CD4-positive, alpha-beta T cell treated with Interferon alpha-2 for 1 hour (primary cell): ENCODE measurements around the gene IL2RA.
"Not testable (repeated sequence)": the region's sequence is repeated elsewhere in the genome, so short reads cannot be mapped to it uniquely, and the experiment has no call there.

Experiments
- DNase-seq, 2 donors: peaks; one replicate each; pipeline ENCODE4 v3.0.0-alpha.2; 2020 to 2022

IL2RA gene

DNA sequence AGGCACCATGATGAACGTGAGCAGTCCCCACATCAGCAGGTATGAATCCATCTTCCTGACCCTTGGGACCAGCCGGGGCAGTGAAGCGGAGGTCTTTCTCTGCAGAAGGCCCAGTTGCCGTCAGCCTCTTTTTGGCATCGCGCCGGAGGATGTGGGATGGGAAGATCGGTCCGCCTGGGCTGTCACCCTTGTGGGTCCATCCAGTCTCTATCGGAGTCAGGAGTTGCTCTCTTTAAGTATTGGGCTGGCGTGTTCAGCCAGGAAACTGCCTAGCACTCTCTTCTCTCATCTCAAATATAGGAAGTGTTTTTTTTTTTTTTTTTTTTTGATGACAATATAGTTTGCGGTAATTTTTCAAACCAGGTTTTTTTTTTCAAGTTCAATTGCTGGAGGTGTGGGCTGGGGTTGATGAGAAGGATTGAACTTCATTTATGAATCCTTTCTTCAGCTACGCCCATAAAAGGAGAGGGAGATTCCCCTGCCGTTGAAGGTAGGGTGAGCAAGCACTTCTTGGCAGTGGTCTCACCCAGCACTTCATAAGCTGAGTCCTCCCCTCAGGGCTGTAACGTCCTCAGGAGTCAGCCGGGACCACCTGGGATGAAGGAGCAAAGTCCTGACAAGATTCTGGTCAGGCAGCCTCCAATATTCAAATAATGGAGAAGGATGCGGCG lies at the start of gene IL2RA:
Gene IL2RA, minus strand, starts transcription at position 267 of the 671 bp plus-strand sequence. Its CDS starts 216 bp downstream, at position 51.
- DNase-seq, result peak; percentile 60 to 80

- DNase-seq, result no peak
Observed at GRCh38 chr10:6110136-6110535, 48.0 kb upstream of the IL2RA start.

GRCh38 chr10:6109444-6109775 lies 47.2 kb upstream of the IL2RA start:
- no peak for DNase-seq

DNA sequence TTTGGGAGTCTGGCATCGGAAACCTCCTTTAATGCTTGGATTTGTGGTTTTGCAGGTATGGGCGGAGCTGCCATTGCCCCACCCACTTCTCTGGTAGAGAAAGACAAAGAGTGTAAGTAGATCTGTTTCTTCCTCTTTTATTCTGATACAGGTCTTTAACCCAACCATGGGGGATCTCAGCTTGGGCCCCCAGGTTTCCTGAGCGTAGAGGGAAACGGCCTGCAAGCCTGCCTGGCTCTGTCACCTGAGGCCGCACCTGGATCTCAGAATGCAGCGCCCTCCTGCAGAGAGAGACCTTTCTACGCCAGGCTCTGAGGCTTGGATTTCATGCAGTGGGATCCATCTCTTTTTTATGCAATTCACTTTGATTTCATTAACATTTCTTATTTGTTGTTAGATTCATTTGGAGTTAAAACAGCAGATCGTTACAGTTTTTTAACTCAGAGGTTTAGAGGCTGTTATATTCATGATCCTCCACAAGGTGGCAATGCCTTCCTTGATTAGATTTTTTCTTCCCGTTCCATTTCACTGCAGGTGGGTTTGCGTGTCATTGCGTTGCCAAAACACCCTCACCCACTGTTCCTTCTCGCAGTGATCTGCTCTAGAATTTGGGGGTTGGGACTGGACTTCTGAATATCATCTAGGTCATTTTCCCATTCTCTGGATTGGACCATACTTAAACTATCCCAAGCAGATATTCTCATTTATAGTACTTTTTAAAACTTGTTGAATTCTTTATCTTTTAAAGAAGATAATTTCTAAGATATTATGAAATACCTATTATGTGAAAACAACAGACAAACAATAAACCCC lies 46.7 kb upstream of the IL2RA start:
- DNase-seq, result peak; percentile 39 to 73

DNA sequence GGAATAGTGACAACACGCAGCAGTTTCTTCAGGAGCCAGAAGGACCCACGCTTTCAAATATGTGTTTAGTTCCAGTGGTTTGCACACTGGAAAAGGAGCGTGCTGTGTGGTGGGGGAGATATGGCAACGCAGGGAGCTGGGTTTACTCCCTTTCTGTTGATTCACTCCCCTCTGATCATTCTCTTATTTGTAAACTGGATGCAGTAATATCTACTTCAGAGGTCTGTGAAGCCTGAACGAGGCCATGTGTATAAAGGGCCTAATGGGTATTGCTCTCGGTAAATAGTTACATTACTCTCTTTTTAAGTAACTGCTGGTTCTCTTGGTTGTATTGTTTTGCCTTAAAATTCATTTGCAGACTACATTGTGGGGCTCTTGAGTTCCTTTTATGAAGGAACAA lies 45.9 kb upstream of the IL2RA start:
- no peak for DNase-seq

- DNase-seq, result not testable (repeated sequence)
Observed at GRCh38 chr10:6107616-6108015, 45.4 kb upstream of the IL2RA start.

DNA sequence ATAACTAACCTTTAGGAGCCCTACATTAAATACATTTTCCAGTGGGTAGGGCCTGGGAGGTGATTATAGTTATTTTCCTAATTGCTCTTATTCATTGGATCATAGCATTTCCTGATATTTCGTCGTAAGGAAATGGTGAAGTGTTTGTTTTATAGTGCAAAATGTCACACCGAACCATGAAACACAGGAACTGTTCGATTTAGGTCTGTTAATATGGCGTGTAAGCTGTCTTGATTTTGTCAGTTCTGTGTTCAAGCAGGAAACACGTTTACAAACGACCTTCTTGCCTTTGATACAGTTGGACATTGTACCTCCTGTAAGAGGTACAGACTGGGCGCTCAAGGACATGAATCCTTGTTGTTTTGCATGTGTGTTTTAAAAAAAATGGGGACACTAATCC lies 41.4 kb upstream of the IL2RA start:
- no peak for DNase-seq

DNA sequence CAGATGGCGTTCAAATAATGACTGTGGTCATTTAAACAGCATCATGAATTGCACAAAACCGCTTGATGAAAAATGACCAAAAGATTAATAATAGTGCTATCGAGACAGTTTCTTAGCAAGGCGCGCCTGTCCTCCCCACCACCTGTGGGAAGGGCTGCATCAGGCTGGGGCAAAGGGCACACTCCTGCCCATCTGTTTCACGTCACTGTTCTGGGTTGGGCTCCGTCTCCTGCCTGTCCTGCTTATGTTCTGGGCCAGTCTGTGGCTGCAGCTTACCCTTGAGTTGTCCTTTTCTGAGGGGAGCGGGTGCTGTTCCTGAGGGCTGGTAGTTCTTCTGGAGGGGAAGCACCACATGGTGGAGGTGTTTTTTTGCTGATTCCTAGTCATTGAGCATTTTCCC lies 40.0 kb upstream of the IL2RA start:
- no peak for DNase-seq

GRCh38 chr10:6101181-6101580 lies 39.0 kb upstream of the IL2RA start:
- no peak for DNase-seq

DNA sequence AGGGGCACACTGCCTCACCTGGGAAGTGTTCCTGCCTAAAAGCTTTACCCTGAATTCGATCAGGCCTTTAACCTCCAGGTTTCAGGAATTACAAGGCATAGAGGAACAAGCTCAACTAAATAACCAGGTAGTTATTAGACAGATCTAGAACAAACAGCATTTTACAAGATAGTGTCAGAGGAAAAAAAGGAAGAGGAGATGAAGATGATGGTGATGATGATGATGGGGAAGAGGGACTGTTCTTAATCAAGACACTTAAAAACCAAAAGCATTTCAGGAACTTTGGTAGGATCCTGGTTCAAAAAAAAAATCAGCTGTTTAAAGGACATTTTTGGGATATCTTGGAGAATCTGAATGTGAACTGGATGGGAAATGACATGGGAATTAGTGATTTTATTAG lies 38.2 kb upstream of the IL2RA start:
- DNase-seq, result no peak

DNA sequence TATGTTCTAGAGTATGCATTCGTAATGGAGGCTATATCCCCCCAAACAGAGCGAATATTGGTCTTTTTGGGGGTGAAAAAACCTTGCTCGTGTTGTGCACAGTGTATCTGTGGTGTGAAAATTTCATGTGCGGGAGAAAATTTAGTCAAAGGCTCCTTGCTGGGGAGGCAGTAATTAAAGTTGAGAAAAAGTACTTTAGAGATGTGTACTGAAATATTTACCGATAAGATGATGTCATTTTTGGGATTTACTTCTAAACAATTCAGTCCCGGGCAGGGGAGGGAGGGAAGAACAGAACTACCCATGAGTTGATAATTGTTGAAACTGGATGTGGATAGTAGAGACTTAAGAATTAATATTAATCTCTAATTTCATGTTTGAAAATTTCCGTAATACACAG lies 36.0 kb upstream of the IL2RA start:
- no peak for DNase-seq

GRCh38 chr10:6097063-6097462 lies 34.9 kb upstream of the IL2RA start:
- no peak for DNase-seq

GRCh38 chr10:6095810-6096570 lies 33.8 kb upstream of the IL2RA start:
- no peak for DNase-seq

DNA sequence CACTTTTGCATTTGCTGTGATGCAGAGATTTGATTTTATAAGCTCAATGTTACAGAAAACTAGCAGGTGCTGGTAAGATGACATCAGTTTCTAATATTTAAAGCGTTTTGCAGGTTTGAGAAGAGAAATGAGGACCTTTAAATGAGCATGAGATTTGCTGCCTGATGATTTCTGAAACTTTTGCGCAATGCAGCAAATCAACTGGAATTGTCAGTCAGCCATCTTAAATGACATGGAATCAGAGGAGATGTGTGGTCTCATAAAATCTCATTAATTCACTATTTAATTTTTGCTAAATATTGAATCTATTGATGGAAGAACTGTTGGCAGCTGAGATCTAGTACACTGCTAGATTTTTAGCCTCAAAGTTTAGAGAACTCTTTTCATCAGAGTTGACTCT lies 30.6 kb upstream of the IL2RA start:
- DNase-seq, result no peak

DNA sequence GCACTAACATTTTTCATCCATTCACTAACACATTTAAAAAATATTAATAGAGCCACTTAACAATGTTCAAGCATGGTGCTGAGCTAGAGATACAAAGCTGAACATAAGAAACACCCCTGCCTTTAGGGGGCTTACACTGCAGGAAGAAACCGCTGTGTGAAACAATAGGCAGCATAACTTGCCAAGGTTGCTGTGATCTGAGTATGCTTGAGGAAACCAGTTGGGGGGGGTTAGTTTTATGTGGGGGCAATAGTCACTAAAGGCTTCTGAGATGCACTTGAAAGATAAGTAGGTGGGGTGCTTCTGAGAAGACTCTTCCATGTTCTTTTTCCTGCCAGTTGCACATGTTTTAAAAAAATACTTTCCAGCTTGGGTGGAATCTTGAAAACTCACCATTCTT lies 29.5 kb upstream of the IL2RA start:
- DNase-seq, result peak in 1 of 2 donors; percentile 27

DNA sequence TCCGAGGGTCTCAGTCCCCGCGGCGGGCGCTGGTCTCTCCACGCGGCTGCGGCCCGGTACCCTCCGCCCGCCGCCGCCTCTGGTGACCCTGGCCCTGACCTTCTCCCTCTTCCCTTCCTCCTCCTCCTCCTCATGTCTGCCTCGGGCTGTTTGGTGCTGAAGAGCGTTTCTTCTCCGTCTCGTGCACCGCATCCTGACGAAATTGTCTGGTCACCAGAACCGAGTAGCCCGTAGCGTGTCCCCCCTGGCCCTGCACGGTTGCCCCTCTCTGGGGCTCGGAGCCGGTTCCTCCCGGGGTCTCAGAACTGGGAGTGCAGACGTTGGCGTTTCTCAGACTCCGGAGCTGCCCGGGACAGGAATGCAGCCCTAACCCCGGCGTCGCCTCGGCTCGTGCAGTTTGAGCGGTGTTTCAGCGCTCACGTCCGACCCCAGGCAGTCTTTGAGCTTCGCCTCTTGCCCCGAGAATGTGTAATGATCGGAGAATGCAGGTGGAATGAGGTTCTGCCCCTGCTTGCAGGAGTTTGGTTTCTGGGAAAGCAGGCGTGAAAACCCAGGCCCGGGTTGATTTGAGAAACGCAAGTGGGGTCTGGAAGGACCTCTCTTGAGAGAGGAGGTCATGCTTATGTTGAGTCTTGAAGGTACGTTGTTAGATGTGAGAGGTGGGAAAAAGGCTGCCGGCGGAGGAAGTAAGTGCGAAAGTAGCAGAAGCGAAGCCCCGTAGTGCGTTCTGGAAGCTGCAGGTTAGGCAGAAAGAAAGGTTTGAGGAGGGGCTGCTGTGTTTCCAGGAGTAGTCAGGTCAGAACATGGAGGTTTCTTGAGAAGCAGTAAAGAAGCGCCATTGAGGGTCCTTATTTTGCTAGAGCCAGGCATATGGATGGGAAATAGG lies 27.4 kb upstream of the IL2RA start:
- peak in 1 of 2 donors; percentile 26 for DNase-seq

DNA sequence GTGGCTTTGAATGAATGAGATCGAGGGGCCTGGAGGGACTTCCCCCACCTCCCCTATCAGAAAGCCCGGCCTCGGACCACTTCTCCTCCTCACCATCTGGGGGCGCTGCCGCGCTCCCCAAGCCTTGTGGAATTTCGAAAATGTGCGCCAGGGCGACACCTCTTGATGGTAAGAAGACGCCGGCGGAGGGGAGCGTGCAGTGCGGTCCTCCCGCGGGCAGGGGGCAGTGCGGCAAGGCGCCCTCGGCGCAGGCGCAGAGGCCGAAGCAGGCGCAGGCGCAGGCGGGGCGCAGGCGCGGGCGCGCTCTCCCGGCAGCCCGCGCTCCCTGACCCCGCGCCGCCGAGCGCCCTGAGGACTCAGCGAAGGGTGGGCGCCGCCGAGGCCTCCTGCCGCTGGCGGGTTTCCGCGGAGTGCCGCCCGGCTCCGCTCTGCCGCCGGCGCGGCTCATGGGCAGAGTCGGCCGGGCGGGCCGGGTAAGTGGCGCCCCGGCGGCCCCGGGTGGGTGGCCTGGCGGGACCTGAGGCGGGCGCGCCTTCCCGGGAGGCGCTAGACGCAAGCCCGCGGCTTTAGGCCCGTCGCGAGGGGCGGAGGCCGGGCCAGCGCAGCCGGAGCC lies 26.7 kb upstream of the IL2RA start, which contains the start of gene RBM17:
Gene RBM17, plus strand, starts transcription at position 314 of the 613 bp plus-strand sequence. CDS start 8,032 bp downstream, outside the sequence.
- peak; percentile 96 to 99 for DNase-seq

GRCh38 chr10:6086375-6087233 lies 24.4 kb upstream of the IL2RA start:
- peak; percentile 89 to 90 for DNase-seq

DNA sequence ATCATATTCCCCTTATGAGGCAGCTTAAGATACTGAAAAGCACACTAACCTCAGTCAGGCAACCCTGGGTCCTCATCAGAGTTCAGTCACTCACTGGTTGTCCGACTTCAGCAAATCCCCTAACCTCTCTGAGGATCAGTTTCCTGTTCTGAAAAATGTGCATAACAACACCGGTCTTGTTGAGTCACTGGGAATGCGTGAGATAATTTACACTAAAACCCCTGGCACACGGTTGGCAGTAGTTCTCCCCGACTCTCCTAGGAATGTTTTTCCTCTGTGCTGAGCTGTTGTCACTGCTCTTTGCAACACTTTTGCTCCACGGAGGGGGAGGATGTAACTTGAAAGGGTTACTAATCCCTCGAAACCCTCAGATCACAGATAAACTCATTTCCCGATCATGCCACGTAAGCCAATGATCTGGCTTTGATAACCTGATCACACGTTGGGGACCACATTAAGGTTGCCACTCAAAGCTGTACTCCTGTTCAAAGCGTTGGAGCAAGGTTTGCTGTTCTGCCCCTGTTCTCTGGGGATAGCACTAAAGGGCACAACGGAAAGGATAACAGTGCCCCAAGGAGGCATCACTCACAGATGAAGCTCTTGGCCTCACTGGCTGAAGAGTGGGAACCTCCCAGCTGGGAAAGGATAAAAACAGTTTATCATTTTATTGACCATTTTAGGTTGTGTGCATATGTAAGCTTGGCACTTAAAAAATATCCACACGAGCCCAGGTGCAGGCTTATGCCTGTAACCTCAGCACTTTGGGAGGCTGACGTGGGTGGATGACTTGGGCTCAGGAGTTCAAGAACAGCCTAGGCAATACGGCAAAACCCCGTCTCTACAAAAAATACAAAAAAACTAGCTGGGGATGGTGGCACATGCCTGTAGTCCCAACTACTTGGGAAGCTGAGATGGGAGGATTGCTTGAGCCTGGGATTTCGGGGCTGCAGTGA lies 21.6 kb upstream of the IL2RA start:
- peak; percentile 46 to 69 for DNase-seq
